ENCODE results near the gene GVQW3.
"Not testable (repeated sequence)": the region's sequence is repeated elsewhere in the genome, so short reads cannot be mapped to it uniquely, and the experiment has no call there.

GVQW3 gene

DNA sequence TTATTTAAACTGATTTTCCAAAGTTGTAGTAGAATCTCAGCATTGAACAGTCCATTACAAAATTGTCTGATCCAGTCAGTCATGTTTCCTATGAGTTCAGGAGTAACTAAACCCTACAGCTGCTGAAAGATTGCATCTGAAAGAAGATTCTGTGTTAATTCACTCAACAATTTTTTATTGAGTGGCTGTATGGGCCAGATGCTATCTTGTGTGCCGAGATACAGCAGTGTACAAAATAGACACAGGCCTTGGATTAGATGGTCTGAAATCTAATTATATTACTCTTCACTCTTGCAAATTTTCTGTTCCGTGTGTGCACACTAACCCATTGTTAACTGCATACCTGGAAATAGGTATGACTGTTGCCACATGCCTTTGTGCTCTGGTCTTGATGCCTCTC, 7.3 kb downstream of the GVQW3 start:
- no peak for DNase-seq

DNA sequence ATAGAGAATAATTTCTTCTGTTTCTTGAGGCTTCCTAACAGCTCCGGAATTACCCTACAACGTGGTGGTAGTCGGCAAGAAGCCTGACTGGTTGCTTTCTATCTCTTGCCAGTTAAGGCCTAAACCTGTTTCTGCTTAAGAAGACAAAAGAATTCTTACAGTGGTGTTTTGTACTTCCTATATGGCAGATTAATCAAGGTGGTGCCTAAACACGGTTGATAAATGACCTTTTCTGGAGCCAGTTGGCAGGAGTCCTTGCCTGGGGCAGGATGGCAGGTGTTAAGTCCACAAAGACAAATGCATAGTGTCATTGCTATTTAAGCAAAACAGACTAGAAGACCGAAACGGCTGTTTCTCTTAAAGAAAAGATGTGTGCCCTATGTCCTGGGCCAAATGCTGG, 9.9 kb downstream of the GVQW3 start:
- DNase-seq = no peak

DNA sequence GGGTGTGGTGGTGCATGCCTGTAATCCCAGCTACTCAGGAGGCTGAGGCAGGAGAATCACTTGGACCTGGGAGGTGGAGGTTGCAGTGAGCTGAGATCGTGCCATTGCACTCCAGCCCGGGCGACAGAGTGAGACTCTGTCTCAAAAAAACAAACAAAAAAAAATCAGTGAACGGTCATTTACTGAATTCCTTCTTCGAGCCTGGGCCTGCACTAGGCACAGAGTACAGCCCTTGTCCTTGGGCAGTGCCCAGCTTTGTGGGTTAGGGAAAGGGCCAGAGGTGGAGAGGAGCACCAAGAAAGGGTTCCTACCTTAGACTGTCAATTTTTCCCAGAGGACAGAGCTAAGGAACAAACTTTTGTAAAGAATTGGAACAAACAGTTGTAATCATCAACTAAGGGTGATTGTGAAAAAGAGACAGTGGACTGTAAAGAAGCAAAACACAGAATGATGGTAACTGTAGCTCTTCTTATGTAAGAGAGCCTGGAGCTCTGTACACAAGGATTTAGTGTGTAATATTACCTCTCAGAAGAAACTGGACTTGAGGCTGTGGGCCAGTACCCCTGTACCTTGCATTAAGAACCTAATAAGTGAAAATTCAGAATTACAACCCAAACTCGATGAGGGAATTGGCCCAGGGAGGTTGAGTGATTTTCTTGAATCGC, 10.8 kb downstream of the GVQW3 start:
- DNase-seq = no peak

DNA sequence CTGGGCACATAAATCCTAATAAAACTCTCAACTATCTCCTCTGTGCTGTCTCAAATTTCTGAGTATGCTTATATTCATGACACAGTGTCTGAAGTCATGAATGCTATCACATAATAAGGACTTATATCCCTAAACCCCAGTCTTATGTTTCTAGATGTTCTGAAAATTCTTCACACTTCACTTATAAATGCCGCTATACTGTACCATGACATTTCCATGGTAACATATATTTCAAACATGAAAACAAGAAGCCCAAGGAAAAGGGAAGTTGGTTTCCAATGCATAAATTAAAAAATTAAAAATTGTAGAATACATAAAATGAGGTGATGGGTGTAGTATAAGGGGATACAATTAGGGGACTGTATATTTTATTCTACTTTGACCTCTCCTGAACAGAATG, 11.7 kb downstream of the GVQW3 start:
- no peak for DNase-seq

- DNase-seq = no peak
Observed at GRCh38 chr11:76394411-76394810, 13.3 kb downstream of the GVQW3 start.

DNA sequence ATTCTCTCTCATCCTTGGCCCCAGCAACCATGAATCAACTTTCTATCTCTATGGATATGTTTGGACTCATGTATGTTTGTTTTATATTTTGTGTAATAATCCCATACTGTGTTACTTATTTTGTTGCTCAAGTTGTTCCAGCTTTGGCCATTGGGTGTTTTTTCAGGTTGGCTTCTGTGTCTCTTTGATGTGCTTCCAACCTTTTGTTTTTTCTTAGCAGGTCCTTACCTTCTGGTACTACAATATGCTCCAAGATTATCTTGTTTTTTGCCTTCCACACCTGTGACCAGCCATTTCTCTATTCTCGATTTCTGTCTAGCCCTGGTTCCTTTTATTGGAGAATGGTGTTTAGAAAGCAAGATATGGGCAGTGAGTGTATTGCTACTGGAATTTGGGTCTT, 14.2 kb downstream of the GVQW3 start:
- DNase-seq = no peak

- DNase-seq = no peak
Observed at GRCh38 chr11:76397383-76397782, 16.3 kb downstream of the GVQW3 start.

DNA sequence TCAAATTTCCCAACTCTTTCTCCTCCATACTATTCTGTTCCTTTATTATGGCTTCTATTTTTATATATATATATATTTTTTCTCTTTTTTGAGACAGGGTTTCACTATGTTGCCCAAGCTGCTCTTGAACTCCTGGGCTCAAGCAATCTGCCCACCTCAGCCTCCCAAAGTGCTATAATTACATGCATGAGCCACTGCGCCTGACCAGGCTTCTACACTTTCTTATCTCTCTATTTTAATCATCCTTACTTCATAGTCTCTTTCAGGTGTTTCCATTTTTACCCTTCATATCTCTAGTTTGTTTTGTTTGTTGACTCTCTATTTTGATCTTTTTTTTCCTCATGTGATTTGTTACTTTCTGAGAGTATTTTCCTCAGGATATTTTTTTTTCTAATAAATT, 19.8 kb downstream of the GVQW3 start:
- DNase-seq = no peak

GRCh38 chr11:76401484-76401883, 20.4 kb downstream of the GVQW3 start:
- DNase-seq = not testable (repeated sequence)

DNA sequence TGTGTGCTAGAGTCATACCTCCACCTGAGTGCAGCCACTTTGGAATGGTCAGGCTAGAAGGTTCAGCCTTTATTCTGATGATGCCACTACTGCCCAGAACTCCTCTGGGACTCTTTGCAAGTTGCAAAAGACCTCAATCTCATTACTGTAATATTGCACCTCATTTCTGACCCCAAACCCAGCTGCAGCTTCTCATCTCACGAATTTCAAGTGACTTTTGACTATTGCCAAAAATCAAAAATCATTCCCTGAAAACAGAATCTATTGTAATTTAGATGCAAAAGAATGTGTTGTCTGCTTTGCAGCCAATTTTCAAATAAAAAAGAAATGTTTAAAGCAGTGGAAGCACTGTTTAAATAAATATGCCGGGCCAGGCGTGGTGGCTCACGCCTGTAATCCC, 25.2 kb downstream of the GVQW3 start:
- no peak for DNase-seq

- DNase-seq = no peak
Observed at GRCh38 chr11:76408171-76408965, 27.2 kb downstream of the GVQW3 start.

GRCh38 chr11:76410851-76411357, 29.8 kb downstream of the GVQW3 start:
- no peak for DNase-seq

GRCh38 chr11:76415073-76415472, 34.0 kb downstream of the GVQW3 start:
- DNase-seq = no peak

- DNase-seq = peak; percentile 27
Observed at GRCh38 chr11:76419896-76420295, 38.8 kb downstream of the GVQW3 start.

GRCh38 chr11:76424379-76424778, 43.3 kb downstream of the GVQW3 start:
- no peak for DNase-seq

- no peak for DNase-seq
Observed at GRCh38 chr11:76424891-76425290, 43.8 kb downstream of the GVQW3 start.

- DNase-seq = no peak
Observed at GRCh38 chr11:76426660-76427059, 45.5 kb downstream of the GVQW3 start.

DNA sequence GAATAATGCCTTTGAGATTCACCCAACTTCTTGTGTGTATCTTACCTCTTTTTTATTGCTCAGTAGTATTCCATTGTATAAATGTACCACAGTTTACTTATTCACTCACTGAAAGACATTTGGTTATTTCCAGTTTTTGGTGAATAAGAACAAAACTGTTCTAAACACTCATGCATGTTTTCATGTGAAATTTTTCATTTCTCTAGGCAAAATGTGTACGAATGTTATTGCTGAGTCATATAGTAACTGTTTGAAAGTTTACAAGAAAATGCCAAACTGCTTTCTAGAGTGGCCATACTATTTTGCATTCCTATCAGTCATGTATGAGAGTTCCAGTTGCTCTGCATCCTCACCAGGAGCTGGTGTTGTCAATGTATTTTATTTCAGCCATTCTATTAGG, 54.9 kb downstream of the GVQW3 start:
- no peak for DNase-seq

DNA sequence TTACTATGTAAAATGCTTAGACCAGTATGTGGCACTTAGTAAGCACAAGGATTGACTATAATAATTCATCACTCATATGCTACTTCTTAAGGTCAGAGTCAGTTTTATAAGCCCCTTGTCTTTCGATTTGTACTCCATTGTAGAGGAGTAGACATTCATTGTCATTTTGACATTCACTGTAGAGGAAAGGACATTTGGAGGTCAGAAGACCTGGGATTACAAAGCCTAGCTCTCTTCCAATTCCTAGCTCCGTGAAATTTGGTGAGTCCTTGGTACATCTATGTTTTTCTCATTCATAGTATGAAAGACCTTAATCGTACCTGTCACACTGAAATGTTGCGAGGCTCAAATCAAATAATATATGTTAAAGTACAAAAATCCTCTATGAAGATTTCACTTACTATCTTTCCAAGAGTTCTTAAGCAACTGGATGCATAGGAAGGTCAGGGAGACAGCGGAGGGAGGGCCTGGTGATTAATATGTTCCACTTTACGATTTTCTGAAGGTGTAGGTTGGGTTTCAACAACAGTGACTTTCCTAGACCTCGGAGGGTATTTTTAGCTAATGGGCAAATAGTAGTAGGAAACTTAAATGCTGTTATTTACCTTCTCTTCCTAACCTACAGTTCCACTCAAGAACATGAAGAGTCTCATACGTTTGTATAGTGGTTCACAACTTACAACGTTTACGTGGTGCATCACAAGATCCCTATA, 62.3 kb downstream of the GVQW3 start:
- no peak for DNase-seq

GRCh38 chr11:76444065-76444383, 62.9 kb downstream of the GVQW3 start:
- DNase-seq = no peak

DNA sequence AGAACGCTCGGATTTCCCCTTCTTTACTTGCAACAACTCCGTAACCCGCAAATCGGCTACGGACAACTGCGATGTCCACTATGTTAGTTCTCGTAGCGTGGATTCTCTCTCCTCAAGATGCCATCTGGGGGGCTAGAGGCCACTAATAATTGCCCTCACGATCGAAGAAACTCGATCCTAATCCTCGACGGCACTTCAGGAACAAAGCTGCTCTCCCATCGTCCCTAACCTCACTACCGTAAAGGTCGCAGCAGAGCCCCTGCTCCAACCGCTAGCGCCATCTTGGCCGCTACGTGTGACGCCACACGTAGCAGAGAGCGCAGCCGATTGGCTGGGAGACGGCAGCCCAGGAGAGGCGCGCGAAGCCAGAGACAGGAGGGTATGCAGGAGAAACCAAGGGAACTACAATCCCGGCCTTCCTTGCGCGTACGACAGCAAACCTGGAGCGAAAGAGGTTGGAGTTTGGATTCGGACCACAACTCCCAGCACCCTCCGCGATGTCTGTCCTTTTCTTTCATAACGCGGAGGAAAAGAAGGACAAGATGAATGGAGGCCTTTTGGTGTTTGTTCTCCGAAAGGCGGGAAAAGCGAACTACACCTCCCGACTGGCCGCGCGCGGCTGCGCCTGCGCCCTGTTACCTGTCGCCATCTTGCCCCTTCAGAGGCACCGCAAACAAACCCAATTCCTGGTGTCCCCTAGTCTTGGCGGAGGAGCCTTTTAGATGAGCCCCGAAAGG, 63.4 kb downstream of the GVQW3 start, which contains the start of gene EMSY:
EMSY (plus strand) TSS at position 635 of the 737 bp plus-strand sequence. CDS start 1,921 bp downstream, outside the sequence.
- peak; percentile 91 for DNase-seq

DNA sequence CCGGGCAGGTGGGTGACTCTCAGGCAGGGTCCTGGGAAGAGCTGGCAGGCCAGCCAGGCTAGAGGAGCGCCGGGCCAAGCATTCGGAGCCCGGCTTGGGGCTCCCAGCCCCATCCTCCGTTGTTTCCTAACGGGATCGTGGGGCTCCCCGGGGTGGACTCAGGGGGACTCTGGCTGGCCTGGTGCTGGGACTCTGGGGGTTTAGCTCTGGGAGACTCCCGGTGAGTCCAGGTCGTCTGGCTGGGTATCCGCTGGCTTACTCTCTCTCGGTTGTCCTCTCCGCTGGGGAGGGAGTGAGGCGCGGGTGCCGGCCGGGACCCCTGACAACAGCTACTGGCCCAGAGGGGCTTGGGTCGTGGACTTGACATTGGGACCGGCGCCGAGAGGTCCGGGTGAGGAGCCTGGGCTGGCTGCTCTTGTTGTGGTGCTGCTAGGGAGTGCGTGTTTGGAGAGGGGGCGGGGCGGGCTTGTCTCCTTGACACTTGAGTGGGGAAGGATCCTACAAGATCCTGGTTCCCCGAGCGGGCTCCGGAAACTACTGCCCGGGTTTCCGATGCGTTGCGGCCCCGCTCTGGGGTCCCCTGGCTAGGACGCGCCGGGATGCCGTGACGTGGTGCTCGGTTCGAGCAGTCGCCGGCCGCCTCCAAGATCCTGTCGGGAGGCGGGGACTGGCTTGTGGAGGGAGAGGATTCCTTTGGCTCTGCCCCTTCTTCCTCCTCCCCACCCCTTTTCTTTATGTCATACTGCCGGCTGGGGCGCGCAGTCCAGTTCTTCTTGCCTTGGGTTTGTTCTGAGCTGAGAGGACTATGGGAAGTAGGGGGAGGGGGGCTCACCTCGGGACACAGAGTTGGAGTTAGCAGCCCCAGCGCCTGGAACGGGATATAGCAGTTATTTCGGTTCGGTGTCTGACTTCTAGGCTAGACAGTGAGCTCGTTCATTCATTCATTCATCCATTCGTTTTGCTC, 64.3 kb downstream of the GVQW3 start:
- DNase-seq = peak; percentile 72

All from stimulated activated CD8-positive, alpha-beta memory T cell treated with anti-CD3 and anti-CD28 coated beads, Interleukin-4, amount 100 ng/mL, for 48 hours (primary cell).